Measurements from ENCODE around the gene LRRC45. TPM values are rescaled to one million over a fixed set of nuclear protein-coding genes. Genes with fewer than 3 reads are reported as not detected.

The LRRC45 gene
- total RNA-seq, 3 donors from 2014 or later: 18.9 to 20.0 (median 19.8) TPM

GRCh38 chr17:82018152-82018988 lies 4.7 kb upstream of the LRRC45 start:
- Histone ChIP-seq H3K9me3 (no peaks in the 10 kb centered on the region), H3K4me3 (no peak overlapping the region), H3K4me1 (ENCODE audit: low read depth) (peaks cover 18% of the 10 kb centered on the region), H3K36me3 (ENCODE audit: low read depth) (no peaks in the 10 kb centered on the region)
- no peak for ATAC-seq
- intact Hi-C loops (cut with DNase I, micrococcal nuclease): loop anchor here in 1 of 2 donors (5.0 kb wide), 1 partner anchor 56 kb away; the partner anchor contains the start of gene NOTUM
- DNase-seq: no peak
- TF ChIP-seq, protein P1, sequence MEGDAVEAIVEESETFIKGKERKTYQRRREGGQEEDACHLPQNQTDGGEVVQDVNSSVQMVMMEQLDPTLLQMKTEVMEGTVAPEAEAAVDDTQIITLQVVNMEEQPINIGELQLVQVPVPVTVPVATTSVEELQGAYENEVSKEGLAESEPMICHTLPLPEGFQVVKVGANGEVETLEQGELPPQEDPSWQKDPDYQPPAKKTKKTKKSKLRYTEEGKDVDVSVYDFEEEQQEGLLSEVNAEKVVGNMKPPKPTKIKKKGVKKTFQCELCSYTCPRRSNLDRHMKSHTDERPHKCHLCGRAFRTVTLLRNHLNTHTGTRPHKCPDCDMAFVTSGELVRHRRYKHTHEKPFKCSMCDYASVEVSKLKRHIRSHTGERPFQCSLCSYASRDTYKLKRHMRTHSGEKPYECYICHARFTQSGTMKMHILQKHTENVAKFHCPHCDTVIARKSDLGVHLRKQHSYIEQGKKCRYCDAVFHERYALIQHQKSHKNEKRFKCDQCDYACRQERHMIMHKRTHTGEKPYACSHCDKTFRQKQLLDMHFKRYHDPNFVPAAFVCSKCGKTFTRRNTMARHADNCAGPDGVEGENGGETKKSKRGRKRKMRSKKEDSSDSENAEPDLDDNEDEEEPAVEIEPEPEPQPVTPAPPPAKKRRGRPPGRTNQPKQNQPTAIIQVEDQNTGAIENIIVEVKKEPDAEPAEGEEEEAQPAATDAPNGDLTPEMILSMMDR (IDR thresholded peaks at IDR 0.05): no peak

DNA sequence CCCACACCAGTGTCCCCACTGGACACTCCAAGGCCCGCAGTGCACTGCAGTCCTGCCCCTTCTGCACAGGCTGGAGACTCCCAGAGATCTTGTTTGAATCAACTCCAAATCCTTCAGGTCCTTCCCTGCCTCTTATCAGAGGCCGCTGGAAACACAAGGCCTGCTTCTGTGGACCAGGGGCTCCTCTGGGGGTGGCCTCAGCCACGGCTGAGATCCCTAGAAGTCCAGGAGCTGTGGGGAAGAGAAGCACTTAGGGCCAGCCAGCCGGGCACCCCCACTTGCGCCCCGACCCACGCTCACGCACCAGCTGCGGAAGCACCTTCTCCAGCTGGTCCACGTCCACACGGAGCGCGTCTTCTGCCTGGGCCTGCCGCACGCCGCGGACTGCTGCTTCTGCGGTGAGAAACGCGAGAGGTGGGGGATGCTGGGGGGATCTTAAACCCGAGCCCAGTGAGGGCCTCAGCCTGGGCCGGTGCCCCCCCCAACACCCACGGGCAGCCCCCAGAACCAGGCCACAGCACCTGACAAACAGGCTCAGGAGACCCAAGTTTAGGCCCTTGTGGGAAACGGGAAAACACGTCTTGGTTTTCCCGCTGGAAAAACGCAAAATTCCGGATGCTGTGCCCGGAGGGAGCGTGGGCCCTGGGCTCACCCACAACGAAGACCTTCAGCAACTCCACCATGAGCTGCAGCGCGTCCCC lies 4.0 kb upstream of the LRRC45 start:
- H3K36me3 ChIP-seq (ENCODE audit: low read depth): no peaks in the 10 kb centered on the region
- TF ChIP-seq, protein P1 (IDR thresholded peaks at IDR 0.05): no peak
- intact Hi-C loops (cut with DNase I, micrococcal nuclease): loop anchor here in 1 of 2 donors (5.0 kb wide), 1 partner anchor 57 kb away; the partner anchor contains the start of gene NOTUM
- DNase-seq (no peak), ATAC-seq (no peak)
- no peak overlapping the region for H3K4me3 ChIP-seq
- H3K4me1 ChIP-seq (ENCODE audit: low read depth): peaks cover 24% of the 10 kb centered on the region
- H3K9me3 ChIP-seq: no peaks in the 10 kb centered on the region

DNA sequence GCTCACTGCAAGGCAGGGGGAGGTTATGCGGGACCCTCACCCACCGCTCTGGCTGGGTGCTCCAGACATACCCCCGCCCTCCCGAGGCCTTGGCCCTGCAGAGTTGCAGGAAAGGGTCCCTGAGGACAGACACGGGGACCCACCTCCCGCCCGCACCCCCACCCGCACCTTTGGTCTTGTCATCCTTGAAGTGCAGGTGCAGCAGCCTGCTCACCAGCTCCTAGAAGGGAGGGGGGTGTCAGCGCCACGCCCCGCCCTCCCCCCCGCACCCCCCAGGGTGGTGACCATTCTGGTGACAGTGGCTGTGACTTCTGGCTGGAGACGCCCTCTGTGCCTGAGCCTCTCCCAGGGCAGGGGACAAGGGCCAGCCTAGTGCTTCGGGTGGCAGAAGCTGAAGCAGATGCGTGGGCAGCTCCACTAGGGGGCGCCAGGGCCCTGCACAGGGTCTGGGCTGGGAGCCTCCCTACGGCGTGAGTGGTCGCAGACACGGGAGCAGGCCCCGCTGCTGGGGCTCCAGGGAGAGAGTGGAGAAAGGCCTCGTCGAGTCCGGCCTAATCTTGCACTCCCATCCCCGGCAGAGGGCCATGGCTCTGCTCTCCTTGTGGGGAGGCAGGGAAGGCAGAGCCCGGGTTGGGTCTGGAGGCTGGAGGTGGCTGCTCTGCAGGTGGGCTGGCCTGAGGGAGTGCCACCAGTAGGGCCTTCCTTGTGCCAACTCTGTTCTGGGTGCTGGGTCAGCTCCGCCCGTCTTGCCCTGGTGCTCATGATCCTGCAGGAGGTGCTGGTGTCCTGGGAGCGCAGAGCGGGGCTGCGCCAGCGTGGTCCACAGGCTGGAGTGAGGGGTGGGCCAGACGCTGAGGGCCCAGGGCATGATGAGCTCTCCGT lies 3.2 kb upstream of the LRRC45 start:
- Histone ChIP-seq H3K36me3 (ENCODE audit: low read depth) (no peaks in the 10 kb centered on the region), H3K4me3 (no peak overlapping the region), H3K9me3 (no peaks in the 10 kb centered on the region), H3K4me1 (ENCODE audit: low read depth) (peaks cover 26% of the 10 kb centered on the region)
- TF ChIP-seq, protein P1 (IDR thresholded peaks at IDR 0.05): peak; percentile 69
- DNase-seq (peak; percentile 65 to 79 (median 78)), ATAC-seq (peak; percentile 18)
- intact Hi-C loops (cut with DNase I, micrococcal nuclease): loop anchor here in 1 of 2 donors (5.0 kb wide), 1 partner anchor 58 kb away; the partner anchor contains the start of gene NOTUM

- ATAC-seq (no peak), DNase-seq (no peak)
- intact Hi-C loops (cut with DNase I, micrococcal nuclease): no loop called here
- Histone ChIP-seq H3K9me3 (no peaks in the 10 kb centered on the region), H3K36me3 (ENCODE audit: low read depth) (no peaks in the 10 kb centered on the region), H3K4me1 (ENCODE audit: low read depth) (peaks cover 26% of the 10 kb centered on the region), H3K4me3 (no peak overlapping the region)
- TF ChIP-seq, protein P1 (IDR thresholded peaks at IDR 0.05): no peak
Measured at GRCh38 chr17:82020572-82021106, 2.5 kb upstream of the LRRC45 start.
